ENCODE results near the gene MAP1LC3B2.
A peak's percentile ranks its signal among the peaks of the same experiment; 100 is the strongest.

Gene MAP1LC3B2

GRCh38 chr12:116598311-116599284, 39.4 kb downstream of the MAP1LC3B2 start:
- H3K4me1 ChIP-seq (ENCODE audit: control insufficient read depth in 1 of 2, insufficient read depth in 1 of 2, low read depth in 1 of 2, low read length in 1 of 2) = peaks cover 43 to 52% of the 10 kb centered on the region in 2 experiments
- no peaks in the 10 kb centered on the region for H3K9me3 ChIP-seq
- peak overlapping the region; percentile 70 for H3K27ac ChIP-seq
- no peak for TF ChIP-seq CTCF (IDR thresholded peaks at IDR 0.05)
- no peaks in the 10 kb centered on the region for H3K27me3 ChIP-seq
- peak overlapping the region in 1 of 2 experiments; percentile 41 for H3K4me3 ChIP-seq (ENCODE audit: low read depth in 1 of 2, low read length in 1 of 2)
- no peaks in the 10 kb centered on the region for H3K36me3 ChIP-seq

GRCh38 chr12:116599285-116600136, 40.3 kb downstream of the MAP1LC3B2 start:
- Histone ChIP-seq H3K9me3 (no peaks in the 10 kb centered on the region), H3K36me3 (no peaks in the 10 kb centered on the region), H3K27me3 (no peaks in the 10 kb centered on the region), H3K4me1 (ENCODE audit: control insufficient read depth in 1 of 2, insufficient read depth in 1 of 2, low read depth in 1 of 2, low read length in 1 of 2) (peaks cover 37 to 44% of the 10 kb centered on the region in 2 experiments), H3K4me3 (ENCODE audit: low read depth in 1 of 2, low read length in 1 of 2) (peak overlapping the region; percentile 41 to 46), H3K27ac (peak overlapping the region; percentile 70)
- TF ChIP-seq CTCF (IDR thresholded peaks at IDR 0.05) = peak; percentile 82

GRCh38 chr12:116600959-116601918, 42.1 kb downstream of the MAP1LC3B2 start:
- no peak for TF ChIP-seq CTCF (IDR thresholded peaks at IDR 0.05)
- Histone ChIP-seq H3K36me3 (no peaks in the 10 kb centered on the region), H3K27ac (no peak overlapping the region), H3K9me3 (no peaks in the 10 kb centered on the region), H3K4me1 (ENCODE audit: control insufficient read depth in 1 of 2, insufficient read depth in 1 of 2, low read depth in 1 of 2, low read length in 1 of 2) (peaks cover 36 to 46% of the 10 kb centered on the region in 2 experiments), H3K27me3 (no peaks in the 10 kb centered on the region), H3K4me3 (ENCODE audit: low read depth in 1 of 2, low read length in 1 of 2) (no peak overlapping the region)

- Histone ChIP-seq H3K27ac (no peak overlapping the region), H3K4me1 (ENCODE audit: control insufficient read depth in 1 of 2, insufficient read depth in 1 of 2, low read depth in 1 of 2, low read length in 1 of 2) (peaks cover 36 to 46% of the 10 kb centered on the region in 2 experiments), H3K9me3 (no peaks in the 10 kb centered on the region), H3K36me3 (no peaks in the 10 kb centered on the region), H3K4me3 (ENCODE audit: low read depth in 1 of 2, low read length in 1 of 2) (no peak overlapping the region), H3K27me3 (no peaks in the 10 kb centered on the region)
- no peak for TF ChIP-seq CTCF (IDR thresholded peaks at IDR 0.05)
Observed at GRCh38 chr12:116601933-116602810, 43.0 kb downstream of the MAP1LC3B2 start.
